Measurements from ENCODE around the gene STXBP4. TPM values are rescaled to one million over a fixed set of nuclear protein-coding genes. Genes with fewer than 3 reads are reported as not detected.

STXBP4 gene
- polyA plus RNA-seq, 3 donors: 14.1 to 19.1 (median 19.1) TPM

DNA sequence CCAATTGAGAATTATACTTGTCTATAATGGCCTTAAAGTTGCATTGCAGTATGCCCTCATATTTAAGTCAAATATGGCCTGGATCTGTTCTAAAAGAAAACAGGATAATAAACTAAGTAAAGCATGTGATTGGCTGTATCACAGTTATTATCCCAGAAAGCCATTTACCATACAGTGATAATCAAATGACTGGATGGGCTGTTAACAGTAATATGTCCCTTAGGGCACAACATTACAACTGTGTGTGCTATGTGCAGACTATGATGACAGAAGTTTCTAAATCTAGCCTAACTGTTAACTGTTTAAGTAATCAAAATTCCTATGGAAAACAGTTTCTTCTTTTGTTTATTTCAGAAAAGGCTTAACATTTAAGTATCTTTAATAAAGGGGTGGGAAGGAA, 145.7 kb downstream of the STXBP4 start:
- DNase-seq: no peak

DNA sequence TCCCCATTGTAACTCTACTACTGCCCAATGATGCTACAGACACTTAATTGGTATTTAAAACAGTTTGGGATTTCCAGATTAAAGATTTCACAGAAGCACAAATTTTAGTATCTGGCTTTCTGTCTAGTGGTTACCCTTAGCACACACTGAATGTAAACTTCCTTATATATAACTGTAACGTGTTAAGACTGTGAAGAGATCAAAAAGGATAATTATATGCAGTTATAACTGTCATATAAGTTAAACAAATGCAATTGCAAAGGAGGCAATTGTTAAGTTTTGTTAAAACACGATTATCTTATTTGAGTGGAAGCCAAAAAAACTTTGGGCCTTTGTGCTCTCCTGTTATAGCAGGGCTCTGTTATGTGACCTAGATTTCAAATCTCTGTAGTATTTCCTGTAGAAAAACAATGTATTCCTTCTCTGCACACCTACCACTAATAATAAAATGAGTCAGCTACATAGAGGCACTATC, 147.9 kb downstream of the STXBP4 start:
- DNase-seq: no peak

DNA sequence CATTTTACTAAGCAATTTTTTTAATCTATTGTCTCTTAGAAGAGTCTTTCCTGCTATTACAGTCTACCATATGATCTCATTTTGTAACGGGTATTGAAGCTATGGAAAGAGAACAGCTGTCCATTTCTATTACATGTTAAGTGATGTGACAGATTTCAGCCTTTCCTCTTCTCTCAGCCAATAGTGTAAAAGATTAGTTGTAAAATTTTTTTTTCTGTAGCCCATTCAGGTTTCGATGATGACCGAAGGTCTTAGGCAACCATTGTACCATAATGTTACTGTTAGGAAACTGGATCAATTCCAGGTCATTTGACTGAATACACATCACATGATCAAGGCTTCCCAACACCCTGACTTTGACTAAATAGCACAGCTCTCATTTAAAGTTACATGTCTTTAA, 148.6 kb downstream of the STXBP4 start:
- no peak for DNase-seq

DNA sequence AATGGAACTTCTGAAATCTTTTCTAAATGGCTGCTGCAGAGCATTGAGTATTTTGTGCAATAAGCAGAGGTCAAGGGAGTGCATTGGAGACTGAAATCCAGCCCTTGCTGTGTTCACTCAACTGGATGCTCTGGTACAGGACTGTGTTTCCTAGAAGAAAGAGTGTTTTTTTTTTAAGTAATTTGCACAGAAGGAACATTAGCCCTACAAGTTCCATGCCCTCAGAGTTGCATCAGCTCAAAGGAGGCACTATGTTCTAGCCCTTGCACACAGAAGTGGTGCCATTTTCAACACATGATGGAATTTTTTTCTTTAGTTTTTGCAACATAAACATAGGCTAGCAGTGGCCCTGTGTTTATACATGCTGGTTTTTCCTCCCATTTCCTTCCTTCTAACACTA, 152.1 kb downstream of the STXBP4 start:
- DNase-seq: no peak

DNA sequence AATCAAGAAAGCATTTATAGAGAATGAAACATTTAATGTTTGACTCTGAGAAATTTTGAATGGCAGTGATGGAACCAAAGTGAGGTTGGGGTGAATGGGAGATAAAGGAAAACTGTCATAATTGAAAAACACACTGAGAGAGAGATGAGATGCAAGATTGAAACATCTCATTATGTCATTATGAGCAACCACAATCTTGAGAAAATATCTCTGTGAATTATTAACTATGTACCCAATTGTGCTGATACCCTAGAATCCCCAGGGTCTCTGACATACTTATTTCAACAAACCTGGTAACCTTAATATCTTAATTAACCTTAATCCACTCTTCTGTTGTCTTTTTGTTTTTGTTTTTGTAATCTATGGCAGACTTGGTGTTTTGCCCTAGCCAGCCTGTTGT, 152.7 kb downstream of the STXBP4 start:
- no peak for DNase-seq

DNA sequence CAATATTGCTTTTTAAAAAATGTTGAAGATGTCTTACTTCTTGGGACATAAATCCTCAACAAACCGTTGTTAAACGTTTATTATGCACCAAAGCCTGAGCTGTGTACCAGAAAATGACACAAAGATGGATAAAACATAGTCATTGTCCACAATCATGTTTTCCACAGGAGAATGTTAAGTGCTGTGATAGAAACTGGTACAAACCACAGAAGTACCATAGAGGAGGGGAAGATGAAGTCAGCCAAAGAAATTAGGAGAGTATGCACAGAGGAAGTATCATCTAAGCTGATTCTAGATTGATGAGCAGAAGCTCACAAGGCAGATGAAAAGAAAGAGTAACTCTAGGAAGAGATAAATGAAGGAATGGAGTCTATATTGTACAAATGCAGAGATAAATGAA, 153.5 kb downstream of the STXBP4 start:
- no peak for DNase-seq

DNA sequence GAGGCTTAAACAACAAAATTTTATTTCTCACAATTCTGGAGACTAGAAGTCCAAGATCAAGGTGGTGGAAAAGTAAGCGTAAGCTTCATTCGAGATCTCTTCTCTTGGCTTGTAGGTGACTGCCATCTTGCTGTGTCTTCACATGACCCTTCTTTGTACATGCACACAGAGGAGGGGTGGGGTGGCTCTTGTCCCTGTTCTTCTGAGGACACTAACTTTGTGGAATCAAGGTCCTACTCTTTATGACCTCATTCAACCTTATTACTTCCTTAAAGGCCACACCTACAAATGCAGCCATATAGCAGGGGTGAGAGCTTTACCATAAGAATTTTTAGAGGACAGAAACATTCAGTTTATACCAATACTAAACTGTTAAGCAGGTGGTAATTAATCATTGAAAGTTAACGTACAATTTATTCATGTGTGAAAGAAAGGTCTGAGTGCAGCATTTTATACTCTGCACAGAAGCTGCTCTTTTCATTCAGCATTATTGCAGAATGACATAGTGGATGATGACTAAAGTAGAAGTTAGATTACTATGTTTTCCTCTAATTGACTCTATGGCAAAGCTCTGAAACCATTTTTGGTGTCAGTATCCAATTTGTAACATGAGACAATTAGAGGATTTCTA, 156.3 kb downstream of the STXBP4 start:
- DNase-seq: no peak

DNA sequence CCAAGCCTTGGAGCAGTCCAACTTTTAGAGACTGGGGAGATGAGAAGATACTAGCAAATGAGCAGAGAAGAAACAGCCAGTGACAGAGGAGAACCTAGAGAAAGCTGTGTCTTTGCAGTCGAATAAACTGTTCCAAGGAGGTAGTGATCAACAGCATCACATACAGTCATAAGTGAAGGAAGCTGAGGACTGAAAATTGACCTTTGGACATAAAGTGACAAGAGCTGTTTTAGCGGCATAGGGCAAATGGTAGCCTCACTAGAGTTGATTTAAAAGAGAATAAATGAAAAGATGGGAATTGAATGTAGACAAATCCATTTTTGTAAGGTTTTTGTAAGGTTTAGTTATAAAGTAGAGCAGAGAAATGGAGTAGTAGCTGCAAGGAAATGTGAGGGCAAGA, 165.0 kb downstream of the STXBP4 start:
- DNase-seq: no peak

DNA sequence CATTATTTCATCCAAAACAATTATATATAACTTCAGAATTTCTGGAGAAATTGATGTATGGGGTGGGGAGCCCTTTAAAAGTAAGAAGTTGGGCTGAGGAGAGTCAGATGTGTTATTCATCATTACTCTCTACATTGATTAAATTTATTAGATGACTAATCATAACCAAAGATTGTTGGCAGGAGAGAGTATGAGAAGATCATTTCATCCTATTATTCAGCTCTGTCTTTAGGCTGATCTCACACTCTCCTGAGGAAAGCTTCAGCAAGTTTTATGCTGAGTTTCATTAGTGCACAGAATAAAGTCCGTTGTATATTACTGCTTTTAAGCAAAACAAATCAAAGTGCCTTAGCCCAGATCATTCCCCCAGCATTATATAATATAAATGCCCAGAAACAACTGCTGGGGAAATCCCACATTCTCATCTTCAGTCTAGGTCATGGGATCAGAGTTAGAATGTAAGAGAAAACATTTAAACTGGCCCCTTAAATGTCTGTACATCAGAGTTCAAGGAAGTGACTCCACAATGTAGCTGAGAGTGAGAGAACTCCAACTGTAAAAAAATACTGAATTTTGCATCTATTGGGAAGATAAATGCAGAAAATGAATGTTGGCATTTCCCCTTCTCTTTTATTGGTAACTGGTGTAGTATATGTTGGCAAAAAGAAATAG, 166.1 kb downstream of the STXBP4 start:
- no peak for DNase-seq

DNA sequence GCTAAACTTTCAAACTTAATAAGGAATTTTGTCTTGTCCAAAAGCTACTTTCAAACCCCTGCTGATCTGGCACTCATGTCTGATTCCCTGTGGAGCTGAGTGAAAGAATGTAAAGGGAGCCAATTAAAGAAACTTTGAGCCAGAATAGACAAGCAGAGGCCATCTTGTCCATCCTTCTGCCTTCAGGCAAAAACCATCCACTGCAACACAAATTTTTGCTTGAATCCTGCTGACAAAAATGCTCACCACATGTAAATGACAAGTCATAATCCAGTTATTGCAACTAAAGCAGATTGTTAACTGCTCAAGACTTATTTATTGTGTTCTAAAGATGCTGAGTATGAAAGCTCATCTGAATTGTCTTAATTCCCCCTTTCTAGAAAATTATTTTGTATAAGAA, 172.2 kb downstream of the STXBP4 start:
- DNase-seq: no peak

DNA sequence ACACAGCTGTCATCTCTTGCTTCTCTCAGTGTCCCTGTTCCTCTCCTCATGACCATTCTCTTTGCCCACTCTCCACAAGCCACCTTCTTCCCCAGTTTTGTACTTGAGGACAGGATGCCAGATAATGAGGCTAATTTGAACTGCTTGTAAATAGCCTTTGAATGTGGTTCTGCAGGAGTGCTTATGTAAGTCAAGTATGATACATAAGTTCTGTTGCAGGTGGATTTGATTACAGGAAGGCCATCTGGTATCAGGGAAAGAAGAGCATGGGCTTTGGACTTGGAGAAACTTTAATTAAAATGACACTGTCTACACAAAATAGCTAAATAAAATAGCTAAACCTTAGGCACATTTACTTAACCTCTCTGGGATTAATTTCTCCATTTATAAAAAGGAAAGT, 176.0 kb downstream of the STXBP4 start:
- no peak for DNase-seq

DNA sequence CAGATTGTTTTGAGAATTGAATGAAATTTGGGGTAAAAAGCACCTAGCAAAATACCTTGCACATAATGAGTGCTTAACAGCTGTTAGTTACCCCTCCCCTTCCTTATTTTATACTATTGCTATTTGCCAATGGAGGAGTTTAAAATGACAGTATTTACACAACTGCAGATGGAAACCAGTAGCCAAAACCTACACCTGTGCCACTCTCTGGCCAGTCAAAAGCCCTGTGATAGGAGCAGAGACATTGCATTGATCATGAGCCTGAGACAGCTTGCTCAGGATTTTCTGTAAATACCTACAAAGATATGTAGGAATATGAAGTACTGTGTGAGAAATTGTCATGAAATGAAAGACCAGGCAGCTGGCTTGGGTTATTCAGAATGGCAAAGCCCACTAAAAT, 180.9 kb downstream of the STXBP4 start:
- DNase-seq: no peak

DNA sequence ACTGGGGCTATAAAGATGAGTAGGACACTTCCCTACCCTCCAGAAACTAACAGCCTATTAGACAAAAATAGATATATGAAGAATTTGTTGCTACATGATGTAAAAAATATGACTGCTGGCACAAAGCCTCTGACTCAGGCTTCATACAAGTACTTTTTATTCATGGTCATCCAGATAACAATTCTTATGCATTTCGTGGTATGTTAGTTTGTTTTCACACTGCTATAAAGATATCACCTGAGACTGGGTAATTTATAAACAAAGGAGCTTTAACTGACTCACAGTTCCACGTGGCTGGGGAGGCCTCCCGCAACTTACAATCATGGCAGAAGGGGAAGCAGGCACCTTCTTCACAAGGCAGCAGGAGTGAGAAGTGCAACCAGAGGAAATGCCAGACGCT, 183.7 kb downstream of the STXBP4 start:
- no peak for DNase-seq

DNA sequence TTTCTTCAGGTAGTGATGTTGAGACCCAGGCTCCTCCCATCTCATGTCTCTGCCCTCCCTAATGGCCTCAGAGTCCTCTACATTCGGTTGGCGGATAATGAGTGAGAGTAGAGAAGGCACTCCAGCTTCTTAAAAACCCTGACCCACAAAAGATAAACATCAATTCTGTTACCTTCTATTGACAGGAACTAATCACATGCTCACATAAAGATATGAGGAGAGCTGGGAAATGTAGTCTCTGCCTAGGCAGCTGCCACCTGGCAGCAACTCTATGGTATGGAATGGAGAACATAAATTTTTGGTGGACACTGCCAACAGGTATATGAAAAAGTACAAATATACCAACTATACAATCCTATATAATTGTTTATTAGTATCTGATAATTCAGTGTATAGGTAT, 185.5 kb downstream of the STXBP4 start:
- DNase-seq: no peak

DNA sequence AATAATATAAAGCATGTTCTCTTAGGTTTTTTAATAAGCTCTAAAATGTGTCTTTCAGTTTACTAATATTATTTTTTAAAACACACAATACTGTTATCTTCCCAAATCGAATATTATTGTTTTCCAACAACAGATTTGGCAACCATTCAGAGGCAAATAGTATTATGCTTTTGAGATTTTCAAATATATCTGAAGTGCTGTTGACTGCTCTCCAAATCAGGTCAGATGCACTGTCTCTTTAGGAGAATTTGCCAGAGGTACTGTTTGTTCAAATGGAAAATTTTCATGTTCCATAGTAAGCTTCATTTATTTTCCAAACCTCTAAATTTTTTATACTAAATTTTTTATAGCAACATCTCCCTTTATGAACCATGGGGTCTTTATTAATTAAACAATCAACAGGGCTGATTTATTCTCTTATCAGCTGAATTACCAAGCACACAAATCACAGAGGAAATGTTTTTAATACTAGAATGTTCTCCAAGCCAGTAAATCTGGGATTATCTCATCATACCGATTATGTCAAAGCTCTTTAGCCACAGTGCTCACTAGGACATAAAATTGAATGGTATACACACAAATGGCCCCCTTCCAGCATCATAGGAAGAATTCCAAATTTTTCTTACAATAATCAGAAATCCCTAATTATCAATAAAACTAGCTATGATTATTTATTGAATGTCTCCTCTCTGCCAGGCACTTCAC, 187.4 kb downstream of the STXBP4 start:
- no peak for DNase-seq

DNA sequence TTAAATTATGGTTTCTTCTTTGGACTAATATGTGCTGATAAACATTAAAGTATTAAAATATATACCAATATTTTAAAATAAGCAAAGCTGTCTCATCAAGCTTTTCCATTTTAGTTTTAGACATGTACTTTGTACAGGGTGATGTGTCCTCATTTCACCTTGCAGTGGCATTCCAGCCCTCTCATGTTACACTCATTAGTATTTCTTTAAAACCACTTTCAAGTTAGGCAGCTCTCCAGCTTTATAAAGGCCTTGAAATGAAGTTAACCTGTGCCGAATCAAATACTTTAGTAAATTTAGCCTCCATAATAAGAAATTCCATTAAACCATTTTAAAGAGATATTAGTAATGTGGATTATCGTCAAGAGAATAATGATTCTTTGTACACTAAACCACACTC, 188.6 kb downstream of the STXBP4 start:
- DNase-seq: peak; percentile 38

DNA sequence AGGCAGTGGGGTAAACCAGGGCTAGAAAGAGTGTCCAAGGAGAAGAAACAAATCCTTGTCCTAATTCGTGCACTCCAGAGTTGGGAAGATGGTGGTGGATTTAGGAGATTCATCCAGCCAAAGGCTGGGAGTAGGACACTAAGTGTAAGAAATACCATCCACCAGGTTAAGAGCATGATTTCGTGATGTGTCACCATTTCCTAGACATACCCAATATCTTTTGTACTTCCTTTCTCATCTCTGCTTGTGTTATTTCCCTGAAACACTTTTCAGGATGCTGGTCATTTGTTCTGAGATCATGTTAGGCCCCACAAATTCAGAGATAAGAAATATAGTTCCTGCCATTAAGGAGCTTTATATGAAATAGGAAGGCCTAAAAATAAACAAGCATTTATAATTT, 189.9 kb downstream of the STXBP4 start:
- DNase-seq: no peak

DNA sequence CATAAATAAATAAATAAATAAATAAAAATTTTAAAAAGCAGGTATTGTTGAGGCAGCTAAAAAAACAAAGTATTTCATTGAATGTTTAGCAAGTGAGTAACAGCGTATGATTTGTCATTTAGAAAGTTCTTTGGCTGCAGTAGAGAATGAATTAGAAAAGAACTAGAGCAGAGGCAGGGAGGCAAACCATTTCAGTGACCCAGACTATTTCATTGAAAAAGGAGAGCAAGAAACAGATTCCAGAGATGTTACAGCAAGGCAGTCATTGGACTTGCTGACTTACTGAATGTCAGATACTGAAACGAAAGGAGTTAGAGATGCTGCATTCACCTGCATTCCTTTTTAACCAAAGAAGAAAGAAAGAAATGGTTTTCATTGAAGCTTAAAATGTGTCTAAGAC, 190.7 kb downstream of the STXBP4 start:
- no peak for DNase-seq

DNA sequence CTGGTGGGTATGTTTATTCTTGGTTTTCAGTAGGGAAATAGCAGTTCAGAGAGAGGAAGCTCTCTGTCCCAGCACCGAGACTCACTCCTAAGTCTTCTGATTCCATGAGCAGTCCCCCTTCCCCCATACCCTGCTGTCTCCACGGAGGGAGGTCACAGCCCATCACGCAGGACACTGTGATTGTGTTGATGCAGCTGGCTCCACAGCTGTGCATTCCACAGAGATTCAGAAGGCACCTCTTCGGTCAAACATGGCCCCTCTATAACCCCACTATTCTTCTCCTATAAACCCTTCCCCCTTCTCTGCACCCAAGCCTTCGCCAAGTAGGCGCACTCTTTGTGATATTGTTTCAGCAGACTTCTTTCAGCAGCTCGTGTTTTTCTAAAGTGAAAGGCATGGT, 191.9 kb downstream of the STXBP4 start:
- no peak for DNase-seq

DNA sequence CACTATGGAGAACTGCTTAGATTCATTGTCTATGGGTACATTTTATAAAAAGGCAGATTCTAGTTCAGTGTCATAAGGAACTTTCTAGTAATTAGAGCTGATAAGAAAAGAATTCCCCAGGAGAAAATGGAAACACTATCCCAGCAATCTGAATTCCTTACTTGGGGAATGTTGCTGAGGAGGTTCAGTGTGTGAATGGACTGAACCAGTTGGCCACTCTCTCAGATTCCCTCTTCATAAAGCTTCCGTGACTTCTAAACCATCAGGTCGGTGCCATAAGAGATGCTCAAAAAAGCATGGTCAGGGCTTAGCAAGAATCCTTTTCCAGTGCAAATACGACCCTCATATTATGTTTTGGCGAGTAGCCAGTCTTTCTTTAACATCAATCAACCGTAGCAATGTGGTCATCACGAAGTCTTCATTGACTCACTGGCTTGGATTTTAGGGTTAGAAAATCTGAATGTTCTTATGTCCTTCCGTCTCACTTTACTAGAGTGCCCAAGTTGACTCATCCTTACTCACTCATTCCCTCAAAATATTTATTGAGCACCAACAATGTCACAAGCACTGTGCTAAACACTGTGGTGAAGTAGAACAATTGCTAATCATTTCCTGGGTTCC, 193.5 kb downstream of the STXBP4 start:
- no peak for DNase-seq

DNA sequence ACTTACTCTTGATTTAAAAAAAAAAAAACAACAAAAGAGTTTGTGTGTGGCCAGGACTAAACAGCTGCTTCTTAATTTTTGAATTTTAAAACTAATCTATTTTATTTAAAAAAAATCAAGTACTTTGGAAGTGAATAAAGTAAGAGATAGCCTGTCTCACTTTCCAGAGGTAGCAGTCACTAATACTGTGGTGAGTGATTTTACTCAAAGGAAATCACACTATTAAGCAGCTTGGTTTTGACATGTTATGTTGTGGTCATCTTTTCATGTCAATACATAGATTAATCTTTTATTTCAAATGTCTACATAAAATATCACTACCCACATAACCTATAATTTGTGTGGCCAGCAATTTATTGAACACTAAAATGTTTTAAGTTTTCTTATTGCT, 194.0 kb downstream of the STXBP4 start:
- no peak for DNase-seq

DNA sequence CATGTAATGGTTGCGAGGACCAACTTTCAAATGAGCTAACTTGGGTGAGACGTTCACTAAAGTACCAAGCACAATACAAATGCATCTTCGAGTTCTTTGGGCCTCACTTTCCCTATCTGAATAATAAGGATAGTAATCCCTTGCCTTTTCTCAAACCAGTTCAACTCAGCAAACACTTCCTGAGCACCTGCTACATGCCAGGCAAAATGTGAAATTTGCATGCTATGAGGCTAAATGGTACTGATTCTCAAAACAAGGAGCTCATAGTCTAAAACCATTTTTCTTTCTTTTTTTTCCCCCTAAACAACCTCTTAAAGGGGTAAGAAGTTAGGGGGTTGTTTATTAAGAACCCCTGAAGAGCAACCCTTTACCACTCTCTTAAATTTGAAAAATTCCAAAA, 194.8 kb downstream of the STXBP4 start:
- no peak for DNase-seq

DNA sequence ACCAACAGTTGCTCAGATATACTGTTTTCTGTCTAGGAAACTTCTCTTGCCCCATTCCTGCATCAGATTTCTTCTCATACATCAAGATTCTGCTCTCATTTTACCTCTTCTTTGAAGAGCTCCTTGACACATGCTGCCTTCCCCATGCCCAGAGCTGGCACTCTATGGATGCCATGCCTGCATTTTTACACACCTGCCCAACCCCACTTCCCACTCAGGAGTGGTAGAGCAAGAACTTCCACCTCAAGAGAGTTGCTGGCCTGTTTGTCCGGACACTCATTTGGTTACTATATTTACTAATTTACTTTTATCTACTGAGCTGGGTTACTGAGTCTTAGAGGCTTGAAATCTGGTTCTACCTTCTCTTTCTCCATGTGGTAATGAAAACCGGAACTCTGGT, 197.9 kb downstream of the STXBP4 start:
- no peak for DNase-seq

Measured in renal pelvis (tissue), 4 donors.